ENCODE measurements around the gene COL11A1. TPM values are rescaled to one million over a fixed set of nuclear protein-coding genes. Genes with fewer than 3 reads are reported as not detected.

Gene COL11A1
- total and polyA plus RNA-seq, 2 donors (not counting 3 experiments of a cell fraction or from before 2014, with no cell fraction given): not detected

GRCh38 chr1:102942324-102942723 lies 166.0 kb downstream of the COL11A1 start:
- no peak overlapping the region for H3K9ac ChIP-seq (replicated peaks; ENCODE audit: extremely low read depth, insufficient read depth, low read length)
- H3K4me3 ChIP-seq (replicated peaks in 1 of 3; ENCODE audit: insufficient read depth in 1 of 3, low read depth in 1 of 3, low read length in 3 of 3): no peak overlapping the region
- H2AFZ ChIP-seq (ENCODE audit: low read depth, low read length): no peak overlapping the region
- TF ChIP-seq POLR2AphosphoS5 (IDR thresholded peaks at IDR 0.05; ENCODE audit: insufficient read depth, low read depth, low read length): no peak
- no peak for TF ChIP-seq EZH2 (IDR thresholded peaks at IDR 0.05; ENCODE audit: borderline replicate concordance, low read depth, low read length, severe bottlenecking)
- no peak for TF ChIP-seq JUN (IDR thresholded peaks at IDR 0.05; ENCODE audit: borderline replicate concordance, insufficient read depth, insufficient read length, low read depth)
- H3K4me1 ChIP-seq (ENCODE audit: control insufficient read depth, extremely low read depth, insufficient read depth, low read length): no peaks in the 10 kb centered on the region
- intact Hi-C loops (cut with micrococcal nuclease): loop anchor here (10.0 kb wide), 1 partner anchor 58 kb away; no protein-coding TSS in a partner anchor
- no peaks in the 10 kb centered on the region for H3K27me3 ChIP-seq (ENCODE audit: control insufficient read depth in 2 of 2, insufficient read depth in 2 of 2, low read length in 2 of 2)
- dilution Hi-C loops (cut with MboI; ENCODE audit: extremely low pct_ligation_motif_present, low sequenced_read_pairs): no loop called here
- H3K79me2 ChIP-seq (ENCODE audit: control insufficient read depth, insufficient read depth, low read length): no peaks in the 10 kb centered on the region
- H4K20me1 ChIP-seq (replicated peaks; ENCODE audit: control insufficient read depth, extremely low read depth, insufficient read depth, low read length): no peaks in the 10 kb centered on the region
- no TSS peak for BruUV-seq (replicated peaks)
- DNase-seq (ENCODE audit: low read depth, low spot score): no peak
- H3K4me2 ChIP-seq (ENCODE audit: insufficient read depth, low read length): no peak overlapping the region
- no peaks in the 10 kb centered on the region for H3K36me3 ChIP-seq (ENCODE audit: control insufficient read depth in 2 of 2, extremely low read depth in 1 of 2, insufficient read depth in 2 of 2, low read length in 2 of 2)
- H3K27ac ChIP-seq (ENCODE audit: insufficient read depth, low read depth, low read length): no peak overlapping the region
- FAIRE-seq: no peak
- H3K9me1 ChIP-seq (replicated peaks; ENCODE audit: control insufficient read depth, extremely low read depth, insufficient read depth, low read length): no peaks in the 10 kb centered on the region
- ChIA-PET CTCF (no interaction called here), POLR2A (no interaction called here)
- H3K9me3 ChIP-seq (replicated peaks; ENCODE audit: control insufficient read depth, insufficient read depth, low read length): no peaks in the 10 kb centered on the region

GRCh38 chr1:102941366-102941947 lies 166.9 kb downstream of the COL11A1 start:
- CTCF ChIA-PET: no interaction called here
- dilution Hi-C loops (cut with MboI; ENCODE audit: extremely low pct_ligation_motif_present, low sequenced_read_pairs): no loop called here
- DNase-seq (ENCODE audit: low read depth, low spot score) (no peak), FAIRE-seq (no peak)
- Histone ChIP-seq H3K79me2 (ENCODE audit: control insufficient read depth, insufficient read depth, low read length) (no peaks in the 10 kb centered on the region), H3K9me1 (replicated peaks; ENCODE audit: control insufficient read depth, extremely low read depth, insufficient read depth, low read length) (no peaks in the 10 kb centered on the region), H3K36me3 (ENCODE audit: control insufficient read depth in 2 of 2, extremely low read depth in 1 of 2, insufficient read depth in 2 of 2, low read length in 2 of 2) (no peaks in the 10 kb centered on the region), H3K4me1 (ENCODE audit: control insufficient read depth, extremely low read depth, insufficient read depth, low read length) (no peaks in the 10 kb centered on the region), H3K4me3 (replicated peaks in 1 of 3; ENCODE audit: insufficient read depth in 1 of 3, low read depth in 1 of 3, low read length in 3 of 3) (no peak overlapping the region), H4K20me1 (replicated peaks; ENCODE audit: control insufficient read depth, extremely low read depth, insufficient read depth, low read length) (no peaks in the 10 kb centered on the region), H3K4me2 (ENCODE audit: insufficient read depth, low read length) (no peak overlapping the region), H2AFZ (ENCODE audit: low read depth, low read length) (no peak overlapping the region), H3K9ac (replicated peaks; ENCODE audit: extremely low read depth, insufficient read depth, low read length) (no peak overlapping the region), H3K27ac (ENCODE audit: insufficient read depth, low read depth, low read length) (no peak overlapping the region), H3K27me3 (ENCODE audit: control insufficient read depth in 2 of 2, insufficient read depth in 2 of 2, low read length in 2 of 2) (no peaks in the 10 kb centered on the region), H3K9me3 (replicated peaks; ENCODE audit: control insufficient read depth, insufficient read depth, low read length) (no peaks in the 10 kb centered on the region)
- POLR2A ChIA-PET: no interaction called here
- no TSS peak for BruUV-seq (replicated peaks)
- TF ChIP-seq CTCF (IDR thresholded peaks at IDR 0.05; ENCODE audit: extremely low read depth in 1 of 2, insufficient read depth in 1 of 2, low read depth in 1 of 2, low read length in 2 of 2) (no peak), GATA2 (IDR thresholded peaks at IDR 0.05; ENCODE audit: insufficient read depth, insufficient read length, low read depth, low read length) (no peak), EZH2 (IDR thresholded peaks at IDR 0.05; ENCODE audit: borderline replicate concordance, low read depth, low read length, severe bottlenecking) (no peak), MAX (IDR thresholded peaks at IDR 0.05; ENCODE audit: insufficient read depth, insufficient read length) (no peak), POLR2AphosphoS5 (IDR thresholded peaks at IDR 0.05; ENCODE audit: insufficient read depth, low read depth, low read length) (no peak), JUN (IDR thresholded peaks at IDR 0.05; ENCODE audit: borderline replicate concordance, insufficient read depth, insufficient read length, low read depth) (no peak), MYC (IDR thresholded peaks at IDR 0.05; ENCODE audit: low read depth, low read length) (no peak), POLR2A (IDR thresholded peaks at IDR 0.05; ENCODE audit: low read depth, low read length) (no peak), FOS (IDR thresholded peaks at IDR 0.05; ENCODE audit: borderline replicate concordance, insufficient read depth, low read length) (no peak)
- intact Hi-C loops (cut with micrococcal nuclease): loop anchor here (10.0 kb wide), 1 partner anchor 57 kb away; no protein-coding TSS in a partner anchor
